Upper lobe of right lung (tissue), 1 donor: ENCODE measurements around the gene MAP2. TPM values are rescaled to one million over a fixed set of nuclear protein-coding genes. Genes with fewer than 3 reads are reported as not detected.

Source experiments
- ATAC-seq: fragments of 200-7000 bp; cut with Tn5 transposase; one replicate; pipeline ENCODE4 v1.9.1; 2020; ENCODE audit warnings: mild to moderate bottlenecking, moderate library complexity
- DNase-seq: peaks from one replicate; pipeline ENCODE4 v3.0.0-alpha.2; 2020
- H3K27ac ChIP-seq: fragments of 200-600 bp; one replicate; pipeline ENCODE4 v1.8.0; 2022
- H3K27me3 ChIP-seq: fragments of 200-600 bp; one replicate; pipeline ENCODE4 v1.8.0; 2022; ENCODE audit warnings: mild to moderate bottlenecking
- H3K36me3 ChIP-seq: fragments of 200-600 bp; one replicate; pipeline ENCODE4 v1.8.0; 2022
- H3K4me1 ChIP-seq: fragments of 200-600 bp; one replicate; pipeline ENCODE4 v1.8.0; 2022
- H3K4me3 ChIP-seq: fragments of 200-600 bp; one replicate; pipeline ENCODE4 v1.8.0; 2022; ENCODE audit warnings: mild to moderate bottlenecking
- H3K9me3 ChIP-seq: fragments of 200-600 bp; one replicate; pipeline ENCODE4 v1.8.0; 2022
- CTCF ChIP-seq: fragments of 200-600 bp; IDR thresholded peaks from one replicate; pipeline ENCODE4 v1.8.0; 2022; ENCODE audit warnings: antibody characterized with exemption
- intact Hi-C: fragments of 100-400 bp; cut with DNase I; formaldehyde crosslinking; loops from one replicate; pipeline ENCODE4 v1.11.0; 2022
- total RNA-seq: library from RNA; stranded (reverse); fragmentation: NEBNext Ultra II Directional; extraction: Animal tissue kit (Norgen Biotek cat#: 25700); gene quantifications from one replicate; pipeline ENCODE4 v1.2.1, GENCODE V29; 2021
- donor health status: DM: no; HTN: yes; CAD: no; lungs with severe emphysema.

MAP2 gene
- total RNA-seq, 1 donor from 2014 or later = 44.0 TPM

GRCh38 chr2:209442939-209443338, 19.1 kb downstream of the MAP2 start:
- Histone ChIP-seq H3K36me3 (no peaks in the 10 kb centered on the region), H3K27ac (no peak overlapping the region), H3K4me3 (no peak overlapping the region), H3K9me3 (no peaks in the 10 kb centered on the region), H3K4me1 (no peaks in the 10 kb centered on the region), H3K27me3 (no peaks in the 10 kb centered on the region)
- TF ChIP-seq CTCF = no peak
- intact Hi-C loops = no loop called here
- no peak for ATAC-seq
- no peak for DNase-seq

GRCh38 chr2:209445485-209445884, 21.6 kb downstream of the MAP2 start:
- Histone ChIP-seq H3K4me1 (no peaks in the 10 kb centered on the region), H3K36me3 (no peaks in the 10 kb centered on the region), H3K27me3 (no peaks in the 10 kb centered on the region), H3K9me3 (no peaks in the 10 kb centered on the region), H3K27ac (no peak overlapping the region), H3K4me3 (no peak overlapping the region)
- TF ChIP-seq CTCF = no peak
- no peak for DNase-seq
- ATAC-seq = no peak
- intact Hi-C loops = no loop called here

- Histone ChIP-seq H3K36me3 (no peaks in the 10 kb centered on the region), H3K27ac (no peak overlapping the region), H3K9me3 (no peaks in the 10 kb centered on the region), H3K4me3 (no peak overlapping the region), H3K27me3 (no peaks in the 10 kb centered on the region), H3K4me1 (no peaks in the 10 kb centered on the region)
- intact Hi-C loops = no loop called here
- ATAC-seq (no peak), DNase-seq (no peak)
- no peak for TF ChIP-seq CTCF
These were observed 27.5 kb downstream of the MAP2 start for GRCh38 chr2:209451209-209451834.

GRCh38 chr2:209456489-209456888, 32.6 kb downstream of the MAP2 start:
- no peaks in the 10 kb centered on the region for H3K4me1 ChIP-seq
- ATAC-seq (no peak), DNase-seq (no peak)
- H3K9me3 ChIP-seq = no peaks in the 10 kb centered on the region
- no peaks in the 10 kb centered on the region for H3K27me3 ChIP-seq
- H3K27ac ChIP-seq = no peak overlapping the region
- intact Hi-C loops = no loop called here
- H3K4me3 ChIP-seq = no peak overlapping the region
- H3K36me3 ChIP-seq = no peaks in the 10 kb centered on the region
- TF ChIP-seq CTCF = no peak

- ATAC-seq (no peak), DNase-seq (no peak)
- no peaks in the 10 kb centered on the region for H3K9me3 ChIP-seq
- TF ChIP-seq CTCF = no peak
- H3K36me3 ChIP-seq = no peaks in the 10 kb centered on the region
- H3K27ac ChIP-seq = no peak overlapping the region
- H3K4me1 ChIP-seq = no peaks in the 10 kb centered on the region
- intact Hi-C loops = no loop called here
- H3K27me3 ChIP-seq = no peaks in the 10 kb centered on the region
- H3K4me3 ChIP-seq = no peak overlapping the region
These were observed 34.4 kb downstream of the MAP2 start for GRCh38 chr2:209458008-209458979.
